ENCODE measurements around the gene RBM3.

- TF ChIP-seq POLR2A (IDR thresholded peaks at IDR 0.05; ENCODE audit: control extremely low read depth in 1 of 2, low read depth in 2 of 2, low read length in 2 of 2) = no peak
- TF ChIP-seq CTCF (IDR thresholded peaks at IDR 0.05; ENCODE audit: control extremely low read depth in 1 of 3, insufficient read depth in 1 of 3, low read depth in 1 of 3, low read length in 3 of 3) = no peak
- no peak for TF ChIP-seq JUN (IDR thresholded peaks at IDR 0.05; ENCODE audit: low read depth, low read length)
- TF ChIP-seq ATF2 (IDR thresholded peaks at IDR 0.05; ENCODE audit: low read length) = no peak
- TF ChIP-seq ZNF274 (IDR thresholded peaks at IDR 0.05; ENCODE audit: borderline replicate concordance, extremely low read depth, low read length) = no peak
- no peak for TF ChIP-seq CHD2 (IDR thresholded peaks at IDR 0.05; ENCODE audit: low read length)
- TF ChIP-seq SIX5 (IDR thresholded peaks at IDR 0.05; ENCODE audit: low read depth, low read length) = no peak
- TF ChIP-seq TAF1 (IDR thresholded peaks at IDR 0.05; ENCODE audit: low read depth, low read length) = no peak
- no peak for TF ChIP-seq SAP30 (IDR thresholded peaks at IDR 0.05; ENCODE audit: insufficient read depth, insufficient replicate concordance, low read length)
- no peak for TF ChIP-seq USF2 (IDR thresholded peaks at IDR 0.05; ENCODE audit: low read length)
- no peak for TF ChIP-seq POLR2AphosphoS5 (IDR thresholded peaks at IDR 0.05; ENCODE audit: low read depth, low read length)
- TF ChIP-seq RAD21 (IDR thresholded peaks at IDR 0.05 in 1 of 2, conservative IDR thresholded peaks at IDR 0.05 in 1 of 2; ENCODE audit: low read depth in 2 of 2, low read length in 2 of 2) = no peak
Observed at GRCh38 chrX:48595929-48596328, 21.6 kb downstream of the RBM3 start.
